Type B pancreatic cell (in vitro differentiated cells): ENCODE measurements around the gene R3HDM2. TPM values are rescaled to one million over a fixed set of nuclear protein-coding genes. Genes with fewer than 3 reads are reported as not detected.

ENCODE experiments used
- DNase-seq: peaks from one replicate; pipeline ENCODE4 v3.0.0; 2021; ENCODE audit warnings: mixed read lengths; ENCODE audit not compliant: unreplicated experiment; ENCODE audit errors: extremely low spot score
- H3K27ac Mint-ChIP-seq: 2 replicates; pipeline ENCODE4 v1.8.0; 2021; ENCODE audit warnings: mild to moderate bottlenecking, mixed read lengths
- H3K27me3 Mint-ChIP-seq: 2 replicates; pipeline ENCODE4 v1.8.0; 2021; ENCODE audit warnings: mixed read lengths
- H3K36me3 Mint-ChIP-seq: 2 replicates; pipeline ENCODE4 v1.8.0; 2021; ENCODE audit warnings: mixed read lengths
- H3K4me1 Mint-ChIP-seq: one replicate; pipeline ENCODE4 v1.8.0; 2021; ENCODE audit warnings: mixed read lengths; ENCODE audit not compliant: unreplicated experiment
- H3K4me3 Mint-ChIP-seq: 2 replicates; pipeline ENCODE4 v1.8.0; 2021; ENCODE audit warnings: mild to moderate bottlenecking, mixed read lengths
- H3K9me3 Mint-ChIP-seq: 2 replicates; pipeline ENCODE4 v1.8.0; 2021; ENCODE audit warnings: mixed read lengths
- CTCF ChIP-seq: fragments of 200-600 bp; sonication (generic); conservative IDR thresholded peaks from 2 replicates; pipeline ENCODE4 v1.5.0; 2021; ENCODE audit warnings: antibody characterized with exemption, mild to moderate bottlenecking
- total RNA-seq: library from RNA; stranded (reverse); gene quantifications from 2 replicates; pipeline ENCODE4 v1.2.1, GENCODE V29; 2021; ENCODE audit warnings: low replicate concordance

Gene R3HDM2
- total RNA-seq, 1 donor from 2014 or later = 59.0 TPM

DNA sequence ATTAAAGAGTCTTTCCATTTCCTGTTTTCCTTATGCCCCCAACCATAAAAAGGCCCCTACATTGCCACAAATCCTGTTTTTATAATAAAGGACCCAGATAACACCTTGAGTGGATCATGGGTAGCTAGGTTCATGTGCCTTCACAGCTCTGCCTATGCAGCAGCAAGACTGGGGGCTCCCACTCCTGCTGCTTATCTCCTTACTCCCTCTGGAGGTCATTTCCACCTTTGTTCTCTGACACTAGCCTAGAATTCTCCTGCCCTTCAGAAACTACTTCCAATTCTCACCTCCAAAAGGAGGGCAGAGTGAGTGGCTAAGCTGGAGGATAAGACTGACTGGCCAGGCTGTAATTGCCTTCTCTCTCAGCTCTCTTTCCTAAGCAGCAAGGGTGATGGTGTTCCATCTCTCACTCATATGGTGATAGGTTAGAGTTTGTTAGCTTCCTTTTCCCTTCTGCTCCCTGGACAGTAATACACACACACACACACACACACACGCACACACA, 159.8 kb downstream of the R3HDM2 start:
- peaks cover 19% of the 10 kb centered on the region for H3K4me1 Mint-ChIP-seq
- H3K36me3 Mint-ChIP-seq = peaks cover 29% of the 10 kb centered on the region
- no peak for DNase-seq
- TF ChIP-seq CTCF = no peak
- H3K4me3 Mint-ChIP-seq = no peak overlapping the region
- no peaks in the 10 kb centered on the region for H3K9me3 Mint-ChIP-seq
- no peak overlapping the region for H3K27ac Mint-ChIP-seq
- no peaks in the 10 kb centered on the region for H3K27me3 Mint-ChIP-seq

- Mint-ChIP-seq H3K27ac (no peak overlapping the region), H3K4me3 (no peak overlapping the region), H3K27me3 (no peaks in the 10 kb centered on the region), H3K36me3 (peaks cover 27% of the 10 kb centered on the region), H3K9me3 (no peaks in the 10 kb centered on the region), H3K4me1 (peaks cover 12% of the 10 kb centered on the region)
- no peak for TF ChIP-seq CTCF
- no peak for DNase-seq
These were observed 162.6 kb downstream of the R3HDM2 start for GRCh38 chr12:57268264-57268663.

GRCh38 chr12:57266681-57267080, 164.2 kb downstream of the R3HDM2 start:
- Mint-ChIP-seq H3K4me3 (no peak overlapping the region), H3K27me3 (no peaks in the 10 kb centered on the region), H3K36me3 (peaks cover 24% of the 10 kb centered on the region), H3K9me3 (no peaks in the 10 kb centered on the region), H3K27ac (no peak overlapping the region), H3K4me1 (no peaks in the 10 kb centered on the region)
- no peak for TF ChIP-seq CTCF
- DNase-seq = no peak

- Mint-ChIP-seq H3K27ac (no peak overlapping the region), H3K27me3 (no peaks in the 10 kb centered on the region), H3K4me1 (peaks cover 5% of the 10 kb centered on the region), H3K36me3 (peaks cover 17% of the 10 kb centered on the region), H3K4me3 (no peak overlapping the region), H3K9me3 (no peaks in the 10 kb centered on the region)
- no peak for TF ChIP-seq CTCF
- no peak for DNase-seq
These were observed 167.7 kb downstream of the R3HDM2 start for GRCh38 chr12:57263096-57263495.

- no peak for TF ChIP-seq CTCF
- Mint-ChIP-seq H3K36me3 (peaks cover 14% of the 10 kb centered on the region), H3K9me3 (no peaks in the 10 kb centered on the region), H3K4me3 (no peak overlapping the region), H3K27ac (no peak overlapping the region), H3K27me3 (no peaks in the 10 kb centered on the region), H3K4me1 (peaks cover 5% of the 10 kb centered on the region)
- no peak for DNase-seq
These were observed 168.6 kb downstream of the R3HDM2 start for GRCh38 chr12:57262126-57262822.
